Smooth muscle cell of the brain vasculature (primary cell): ENCODE results near the gene RAB14.
"Not testable (repeated sequence)": the region's sequence is repeated elsewhere in the genome, so short reads cannot be mapped to it uniquely, and the experiment has no call there.

Source experiments
- DNase-seq: peaks from one replicate; pipeline ENCODE4 v3.0.0-alpha.2; 2012; ENCODE audit warnings: low read depth, low spot score

RAB14 gene

GRCh38 chr9:121156263-121156731, 45.4 kb downstream of the RAB14 start:
- DNase-seq, result peak; percentile 10

DNA sequence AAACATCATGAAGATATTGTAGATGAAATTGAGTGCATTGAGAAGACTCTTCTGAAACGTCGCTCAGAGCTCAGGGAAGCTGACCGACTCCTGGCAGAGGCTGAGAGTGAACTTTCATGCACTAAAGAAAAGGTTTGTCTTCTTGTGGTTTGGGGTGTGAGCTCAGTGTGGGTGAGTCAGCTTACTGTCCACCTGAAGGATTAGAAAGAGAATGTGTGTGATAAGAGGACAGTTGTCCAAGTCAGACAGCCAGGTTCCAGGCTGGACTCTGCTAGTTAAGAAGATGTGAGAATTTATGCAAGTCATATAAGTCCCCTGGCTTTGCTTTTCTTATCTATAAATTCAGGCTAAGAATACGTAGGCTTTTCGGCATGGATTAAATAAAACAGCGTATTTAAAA, 46.9 kb downstream of the RAB14 start:
- no peak for DNase-seq

DNA sequence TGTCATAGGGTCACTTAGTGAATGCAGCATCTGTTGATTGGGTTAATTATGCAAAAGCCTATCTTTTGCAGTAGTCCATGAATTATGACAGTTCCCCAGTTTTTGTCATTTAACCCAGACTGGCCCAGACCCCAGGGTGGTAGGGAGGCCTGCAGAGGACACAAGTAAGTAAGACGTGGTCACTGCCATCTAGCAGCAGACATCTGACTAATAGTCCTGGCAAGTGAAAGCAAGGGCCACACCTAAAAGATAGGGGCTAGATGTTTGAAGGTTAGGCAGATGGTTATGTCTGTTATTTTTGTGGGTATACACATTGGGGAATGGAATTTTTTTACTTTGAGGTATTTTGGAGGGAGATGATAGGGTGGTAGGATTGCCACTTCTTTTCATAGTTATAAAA, 48.0 kb downstream of the RAB14 start:
- no peak for DNase-seq

- DNase-seq, result no peak
Measured at GRCh38 chr9:121150188-121150587, 51.5 kb downstream of the RAB14 start.

GRCh38 chr9:121144482-121144881, 57.2 kb downstream of the RAB14 start:
- no peak for DNase-seq

- DNase-seq, result no peak
Measured at GRCh38 chr9:121143771-121144170, 57.9 kb downstream of the RAB14 start.

- DNase-seq, result no peak
Measured at GRCh38 chr9:121141706-121142105, 60.0 kb downstream of the RAB14 start.

DNA sequence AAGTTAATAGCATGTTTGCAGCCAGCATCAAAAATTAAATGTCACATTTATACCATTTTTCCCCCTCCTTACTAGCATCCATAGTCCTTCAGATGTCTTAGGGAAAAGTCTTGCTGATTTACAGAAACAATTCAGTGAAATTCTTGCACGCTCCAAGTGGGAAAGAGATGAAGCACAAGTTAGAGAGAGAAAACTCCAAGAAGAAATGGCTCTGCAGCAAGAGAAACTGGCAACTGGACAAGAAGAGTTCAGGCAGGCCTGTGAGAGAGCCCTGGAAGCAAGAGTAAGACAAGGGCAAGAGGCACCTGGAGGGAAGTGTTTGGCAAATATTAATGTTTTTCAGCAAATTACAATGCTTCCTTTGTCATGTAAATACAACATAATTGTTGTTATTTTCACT, 60.4 kb downstream of the RAB14 start:
- DNase-seq, result no peak

- DNase-seq, result no peak
Measured at GRCh38 chr9:121140162-121140561, 61.5 kb downstream of the RAB14 start.

GRCh38 chr9:121138973-121139372, 62.7 kb downstream of the RAB14 start:
- DNase-seq, result no peak

GRCh38 chr9:121138561-121138960, 63.1 kb downstream of the RAB14 start:
- no peak for DNase-seq

- no peak for DNase-seq
Measured at GRCh38 chr9:121135642-121136041, 66.0 kb downstream of the RAB14 start.

- no peak for DNase-seq
Measured at GRCh38 chr9:121133104-121133816, 68.4 kb downstream of the RAB14 start.

DNA sequence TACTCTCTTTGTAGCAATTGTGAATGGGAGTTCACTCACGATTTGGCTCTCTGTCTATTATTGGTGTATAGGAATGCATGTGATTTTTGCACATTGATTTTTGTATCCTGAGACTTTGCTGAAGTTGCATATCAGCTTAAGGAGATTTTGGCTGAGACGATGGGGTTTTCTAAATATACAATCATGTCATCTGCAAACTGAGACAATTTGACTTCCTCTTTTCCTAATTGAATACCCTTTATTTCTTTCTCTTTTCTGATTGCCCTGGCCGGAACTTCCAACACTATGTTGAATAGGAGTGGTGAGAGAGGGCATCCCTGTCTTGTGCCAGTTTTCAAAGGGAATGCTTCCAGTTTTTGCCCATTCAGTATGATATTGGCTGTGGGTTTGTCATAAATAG, 72.3 kb downstream of the RAB14 start:
- not testable (repeated sequence) for DNase-seq
